ENCODE data around the gene LMBRD2.

LMBRD2 gene

DNA sequence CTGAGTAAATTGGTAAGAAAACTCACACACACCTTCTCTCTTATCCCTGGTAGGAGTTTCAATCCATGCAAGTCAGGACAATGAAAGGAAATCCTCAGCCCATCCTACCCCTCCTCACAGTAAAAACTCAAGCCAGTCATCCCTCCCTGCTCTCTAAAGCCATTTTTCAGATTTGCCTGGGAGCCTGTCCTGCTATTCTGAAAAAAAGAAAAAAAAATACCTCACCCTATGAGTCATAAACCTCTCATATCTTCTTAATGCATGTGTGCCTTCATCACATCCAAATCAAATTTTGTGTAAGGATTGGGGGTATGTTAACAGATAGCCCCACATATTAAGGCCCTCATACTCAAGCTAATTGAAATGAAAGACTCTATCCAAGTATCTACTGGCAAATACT is 99.1 kb downstream of the LMBRD2 start:
- ATAC-seq, result no peak
- TF ChIP-seq ZFP30 (CRISPR knock-in tag; IDR thresholded peaks at IDR 0.05) (no peak), BACH2 (CRISPR knock-in tag; IDR thresholded peaks at IDR 0.05; ENCODE audit: borderline replicate concordance) (no peak), CSDC2 (CRISPR knock-in tag; IDR thresholded peaks at IDR 0.05) (no peak), TCF4 (CRISPR knock-in tag; IDR thresholded peaks at IDR 0.05; ENCODE audit: borderline replicate concordance) (no peak), ZFP3 (CRISPR knock-in tag; IDR thresholded peaks at IDR 0.05) (no peak), OSR1 (CRISPR knock-in tag; IDR thresholded peaks at IDR 0.05) (no peak), ZC3H10 (CRISPR knock-in tag; IDR thresholded peaks at IDR 0.05) (no peak), ZNF565 (CRISPR knock-in tag; conservative IDR thresholded peaks at IDR 0.05; ENCODE audit: low read depth) (no peak), ZNF8 (CRISPR knock-in tag; IDR thresholded peaks at IDR 0.05) (no peak), ISL1 (CRISPR knock-in tag; IDR thresholded peaks at IDR 0.05) (no peak), ESRRG (CRISPR knock-in tag; IDR thresholded peaks at IDR 0.05) (no peak)
- TF ChIP-seq, protein P1, sequence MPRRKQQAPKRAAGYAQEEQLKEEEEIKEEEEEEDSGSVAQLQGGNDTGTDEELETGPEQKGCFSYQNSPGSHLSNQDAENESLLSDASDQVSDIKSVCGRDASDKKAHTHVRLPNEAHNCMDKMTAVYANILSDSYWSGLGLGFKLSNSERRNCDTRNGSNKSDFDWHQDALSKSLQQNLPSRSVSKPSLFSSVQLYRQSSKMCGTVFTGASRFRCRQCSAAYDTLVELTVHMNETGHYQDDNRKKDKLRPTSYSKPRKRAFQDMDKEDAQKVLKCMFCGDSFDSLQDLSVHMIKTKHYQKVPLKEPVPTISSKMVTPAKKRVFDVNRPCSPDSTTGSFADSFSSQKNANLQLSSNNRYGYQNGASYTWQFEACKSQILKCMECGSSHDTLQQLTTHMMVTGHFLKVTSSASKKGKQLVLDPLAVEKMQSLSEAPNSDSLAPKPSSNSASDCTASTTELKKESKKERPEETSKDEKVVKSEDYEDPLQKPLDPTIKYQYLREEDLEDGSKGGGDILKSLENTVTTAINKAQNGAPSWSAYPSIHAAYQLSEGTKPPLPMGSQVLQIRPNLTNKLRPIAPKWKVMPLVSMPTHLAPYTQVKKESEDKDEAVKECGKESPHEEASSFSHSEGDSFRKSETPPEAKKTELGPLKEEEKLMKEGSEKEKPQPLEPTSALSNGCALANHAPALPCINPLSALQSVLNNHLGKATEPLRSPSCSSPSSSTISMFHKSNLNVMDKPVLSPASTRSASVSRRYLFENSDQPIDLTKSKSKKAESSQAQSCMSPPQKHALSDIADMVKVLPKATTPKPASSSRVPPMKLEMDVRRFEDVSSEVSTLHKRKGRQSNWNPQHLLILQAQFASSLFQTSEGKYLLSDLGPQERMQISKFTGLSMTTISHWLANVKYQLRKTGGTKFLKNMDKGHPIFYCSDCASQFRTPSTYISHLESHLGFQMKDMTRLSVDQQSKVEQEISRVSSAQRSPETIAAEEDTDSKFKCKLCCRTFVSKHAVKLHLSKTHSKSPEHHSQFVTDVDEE (CRISPR knock-in tag; IDR thresholded peaks at IDR 0.05), result no peak

DNA sequence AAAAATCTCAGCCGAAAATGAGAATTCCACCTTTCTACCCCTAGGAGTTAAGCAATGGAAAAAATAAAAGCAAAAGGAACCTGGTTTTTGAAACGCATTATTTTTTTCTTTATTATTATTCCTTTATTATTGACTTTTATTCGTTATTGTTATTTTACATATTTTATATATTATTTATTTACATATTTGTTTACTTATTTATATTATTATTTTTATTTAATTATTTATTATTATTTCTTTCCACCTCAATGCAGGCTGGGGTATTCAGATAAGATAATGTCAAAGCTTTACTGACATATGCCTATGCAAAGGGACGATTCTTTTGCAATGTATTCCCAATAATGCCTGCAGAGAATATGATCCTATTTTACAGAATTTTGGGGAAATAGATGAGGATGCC is 101.7 kb downstream of the LMBRD2 start:
- no peak for ATAC-seq
- no peak for TF ChIP-seq GLIS3 (CRISPR knock-in tag; IDR thresholded peaks at IDR 0.05)
- TF ChIP-seq RARB (CRISPR knock-in tag; IDR thresholded peaks at IDR 0.05), result no peak
- TF ChIP-seq, protein P1 (CRISPR knock-in tag; IDR thresholded peaks at IDR 0.05), result no peak
- no peak for TF ChIP-seq ESRRG (CRISPR knock-in tag; IDR thresholded peaks at IDR 0.05)
- TF ChIP-seq, protein P2, sequence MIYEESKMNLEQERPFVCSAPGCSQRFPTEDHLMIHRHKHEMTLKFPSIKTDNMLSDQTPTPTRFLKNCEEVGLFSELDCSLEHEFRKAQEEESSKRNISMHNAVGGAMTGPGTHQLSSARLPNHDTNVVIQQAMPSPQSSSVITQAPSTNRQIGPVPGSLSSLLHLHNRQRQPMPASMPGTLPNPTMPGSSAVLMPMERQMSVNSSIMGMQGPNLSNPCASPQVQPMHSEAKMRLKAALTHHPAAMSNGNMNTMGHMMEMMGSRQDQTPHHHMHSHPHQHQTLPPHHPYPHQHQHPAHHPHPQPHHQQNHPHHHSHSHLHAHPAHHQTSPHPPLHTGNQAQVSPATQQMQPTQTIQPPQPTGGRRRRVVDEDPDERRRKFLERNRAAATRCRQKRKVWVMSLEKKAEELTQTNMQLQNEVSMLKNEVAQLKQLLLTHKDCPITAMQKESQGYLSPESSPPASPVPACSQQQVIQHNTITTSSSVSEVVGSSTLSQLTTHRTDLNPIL (CRISPR knock-in tag; IDR thresholded peaks at IDR 0.05; ENCODE audit: low read depth), result no peak
- TF ChIP-seq ZFP30 (CRISPR knock-in tag; IDR thresholded peaks at IDR 0.05), result no peak
- TF ChIP-seq CSDC2 (CRISPR knock-in tag; IDR thresholded peaks at IDR 0.05), result no peak
- TF ChIP-seq TCF4 (CRISPR knock-in tag; IDR thresholded peaks at IDR 0.05; ENCODE audit: borderline replicate concordance), result no peak
- TF ChIP-seq, protein P3, sequence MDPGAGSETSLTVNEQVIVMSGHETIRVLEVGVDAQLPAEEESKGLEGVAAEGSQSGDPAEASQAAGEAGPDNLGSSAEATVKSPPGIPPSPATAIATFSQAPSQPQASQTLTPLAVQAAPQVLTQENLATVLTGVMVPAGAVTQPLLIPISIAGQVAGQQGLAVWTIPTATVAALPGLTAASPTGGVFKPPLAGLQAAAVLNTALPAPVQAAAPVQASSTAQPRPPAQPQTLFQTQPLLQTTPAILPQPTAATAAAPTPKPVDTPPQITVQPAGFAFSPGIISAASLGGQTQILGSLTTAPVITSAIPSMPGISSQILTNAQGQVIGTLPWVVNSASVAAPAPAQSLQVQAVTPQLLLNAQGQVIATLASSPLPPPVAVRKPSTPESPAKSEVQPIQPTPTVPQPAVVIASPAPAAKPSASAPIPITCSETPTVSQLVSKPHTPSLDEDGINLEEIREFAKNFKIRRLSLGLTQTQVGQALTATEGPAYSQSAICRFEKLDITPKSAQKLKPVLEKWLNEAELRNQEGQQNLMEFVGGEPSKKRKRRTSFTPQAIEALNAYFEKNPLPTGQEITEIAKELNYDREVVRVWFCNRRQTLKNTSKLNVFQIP (CRISPR knock-in tag; IDR thresholded peaks at IDR 0.05; ENCODE audit: borderline replicate concordance, low read depth), result no peak
- no peak for TF ChIP-seq ZNF8 (CRISPR knock-in tag; IDR thresholded peaks at IDR 0.05)
